GM18526 (cell line): Measurements from ENCODE around the gene NPY2R.

Source experiments
- POLR2A ChIP-seq: IDR thresholded peaks from 3 replicates; pipeline ENCODE4 v1.6.1; 2011; ENCODE audit not compliant: insufficient read length; ENCODE audit errors: extremely low read depth

Gene NPY2R

GRCh38 chr4:155234206-155234605 is 25.8 kb downstream of the NPY2R start:
- no peak for TF ChIP-seq POLR2A

- no peak for TF ChIP-seq POLR2A
These were observed 29.1 kb downstream of the NPY2R start for GRCh38 chr4:155237567-155237966.

GRCh38 chr4:155241225-155241624 is 32.8 kb downstream of the NPY2R start:
- no peak for TF ChIP-seq POLR2A

GRCh38 chr4:155241664-155242063 is 33.2 kb downstream of the NPY2R start:
- TF ChIP-seq POLR2A: no peak

GRCh38 chr4:155245105-155245504 is 36.7 kb downstream of the NPY2R start:
- TF ChIP-seq POLR2A: no peak

GRCh38 chr4:155248002-155248896 is 39.8 kb downstream of the NPY2R start:
- TF ChIP-seq POLR2A: no peak

GRCh38 chr4:155249016-155249566 is 40.7 kb downstream of the NPY2R start:
- TF ChIP-seq POLR2A: no peak

GRCh38 chr4:155252327-155252726 is 43.9 kb downstream of the NPY2R start:
- no peak for TF ChIP-seq POLR2A

- TF ChIP-seq POLR2A: no peak
These were observed 55.0 kb downstream of the NPY2R start for GRCh38 chr4:155263480-155263879.

GRCh38 chr4:155265113-155265512 is 56.7 kb downstream of the NPY2R start:
- TF ChIP-seq POLR2A: no peak
